GM12892 (cell line): ENCODE measurements around the gene ARHGEF12.
"Not testable (repeated sequence)": the region's sequence is repeated elsewhere in the genome, so short reads cannot be mapped to it uniquely, and the experiment has no call there.

Source experiments
- DNase-seq: peaks from one replicate; pipeline ENCODE4 v3.0.0; 2011; ENCODE audit not compliant: insufficient read length
- FAIRE-seq: peaks from 2 replicates; lab custom pipeline; 2011; peaks lifted over from hg19 to GRCh38; lab: Jason Lieb, UNC
- POLR2A ChIP-seq: IDR thresholded peaks from 2 replicates; pipeline ENCODE4 v1.6.1; 2011; ENCODE audit warnings: low read depth, low read length, control low read depth
- POLR2AphosphoS5 ChIP-seq: IDR thresholded peaks from 2 replicates; pipeline ENCODE4 v1.6.1; 2011; ENCODE audit warnings: low read depth, low read length, control low read depth
- TAF1 ChIP-seq: IDR thresholded peaks from 2 replicates; pipeline ENCODE4 v1.6.1; 2011; ENCODE audit warnings: low read depth, mild to moderate bottlenecking, control low read depth, low read length, borderline replicate concordance

The ARHGEF12 gene

GRCh38 chr11:120486138-120486537 is 149.9 kb downstream of the ARHGEF12 start:
- FAIRE-seq (no peak), DNase-seq (no peak)
- no peak for TF ChIP-seq POLR2A
- no peak for TF ChIP-seq TAF1
- no peak for TF ChIP-seq POLR2AphosphoS5

DNA sequence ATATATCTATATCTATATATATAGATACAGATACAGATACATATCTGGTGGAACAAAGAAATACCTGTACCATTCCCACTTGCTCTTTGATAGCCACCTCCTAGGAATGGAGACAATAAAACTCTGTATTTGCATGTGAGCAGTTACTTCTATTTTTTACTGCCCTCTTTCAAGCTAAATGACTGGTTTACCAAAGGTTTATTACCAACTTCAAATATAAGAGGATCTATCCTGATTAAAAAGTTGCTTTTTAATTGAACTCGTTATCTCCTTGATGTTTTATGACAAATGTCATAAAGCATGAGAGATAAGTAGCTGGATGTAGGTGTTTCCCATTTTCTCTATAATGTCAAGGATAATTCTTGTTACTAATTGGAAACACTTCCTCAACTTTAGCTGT is 153.6 kb downstream of the ARHGEF12 start:
- FAIRE-seq = peak; percentile 74
- TF ChIP-seq POLR2A (no peak), TAF1 (no peak), POLR2AphosphoS5 (no peak)
- no peak for DNase-seq

DNA sequence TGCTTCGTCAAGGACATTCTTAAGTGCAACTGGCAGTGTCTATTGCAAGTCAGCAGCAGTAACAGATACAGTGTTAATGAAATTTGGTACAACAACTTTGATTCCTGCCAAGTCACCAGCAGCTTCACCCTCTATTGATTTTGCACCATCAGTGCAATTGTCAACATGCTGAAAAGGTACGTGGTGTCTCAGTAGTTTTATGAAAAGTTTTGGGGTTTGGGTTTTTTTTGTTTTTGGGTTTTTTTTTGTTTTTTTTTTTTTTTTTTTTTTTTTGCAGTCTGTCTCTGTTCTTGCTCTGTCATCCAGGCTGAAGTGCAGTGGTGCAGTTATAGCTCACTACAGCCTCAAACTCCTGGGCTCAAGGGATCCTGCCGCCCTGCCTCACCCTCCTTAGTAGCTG is 156.3 kb downstream of the ARHGEF12 start:
- TF ChIP-seq POLR2A = no peak
- TF ChIP-seq TAF1 = no peak
- no peak for TF ChIP-seq POLR2AphosphoS5
- no peak for DNase-seq
- no peak for FAIRE-seq

GRCh38 chr11:120494595-120494994 is 158.4 kb downstream of the ARHGEF12 start:
- TF ChIP-seq POLR2A = no peak
- TF ChIP-seq POLR2AphosphoS5 = no peak
- FAIRE-seq (no peak), DNase-seq (no peak)

DNA sequence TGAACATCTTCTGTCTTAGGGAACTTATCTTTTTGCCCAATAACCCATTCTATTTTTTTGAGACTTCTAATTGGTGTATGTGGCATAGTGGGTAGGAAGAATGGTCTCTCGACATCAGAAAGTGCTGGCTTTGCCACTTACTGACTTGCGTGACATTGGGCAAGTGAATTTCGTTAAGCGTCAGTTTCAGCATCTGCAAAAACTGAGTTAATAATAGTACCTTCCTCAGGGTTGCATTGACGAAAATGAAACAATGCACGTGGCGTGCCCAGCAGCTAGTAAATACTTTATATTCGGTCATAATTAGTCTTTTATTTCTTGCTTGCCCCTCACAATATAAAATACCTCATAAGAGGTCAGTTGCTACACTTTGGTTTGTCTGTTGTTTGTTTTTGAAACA is 162.9 kb downstream of the ARHGEF12 start:
- TF ChIP-seq TAF1 = no peak
- no peak for TF ChIP-seq POLR2AphosphoS5
- no peak for TF ChIP-seq POLR2A
- FAIRE-seq (no peak), DNase-seq (no peak)

DNA sequence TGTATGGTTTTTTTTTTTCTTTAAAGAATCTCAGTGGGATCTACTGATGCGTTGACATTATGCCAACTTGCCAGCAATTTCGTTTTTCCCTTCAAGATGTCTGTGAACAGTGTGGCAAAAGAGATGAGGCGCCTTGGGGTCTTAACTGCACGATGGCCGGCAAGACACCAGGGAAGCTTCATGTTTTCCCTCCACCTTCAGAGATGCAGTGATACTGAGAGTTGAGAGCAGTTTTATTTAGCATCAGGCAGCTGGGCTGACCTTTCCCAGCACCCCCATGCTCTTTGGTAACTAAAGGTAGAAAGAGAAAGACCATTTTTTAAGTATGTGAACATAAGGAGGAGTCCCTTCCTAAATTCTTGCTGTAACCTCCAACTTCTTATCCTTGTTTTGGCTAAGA is 163.6 kb downstream of the ARHGEF12 start:
- FAIRE-seq = no peak
- TF ChIP-seq TAF1 (no peak), POLR2AphosphoS5 (no peak), POLR2A (no peak)
- DNase-seq = no peak

GRCh38 chr11:120500414-120501071 is 164.3 kb downstream of the ARHGEF12 start:
- FAIRE-seq (no peak), DNase-seq (no peak)
- TF ChIP-seq POLR2A (no peak), POLR2AphosphoS5 (no peak), TAF1 (no peak)

GRCh38 chr11:120501440-120501839 is 165.2 kb downstream of the ARHGEF12 start:
- no peak for DNase-seq
- no peak for FAIRE-seq
- no peak for TF ChIP-seq POLR2AphosphoS5

DNA sequence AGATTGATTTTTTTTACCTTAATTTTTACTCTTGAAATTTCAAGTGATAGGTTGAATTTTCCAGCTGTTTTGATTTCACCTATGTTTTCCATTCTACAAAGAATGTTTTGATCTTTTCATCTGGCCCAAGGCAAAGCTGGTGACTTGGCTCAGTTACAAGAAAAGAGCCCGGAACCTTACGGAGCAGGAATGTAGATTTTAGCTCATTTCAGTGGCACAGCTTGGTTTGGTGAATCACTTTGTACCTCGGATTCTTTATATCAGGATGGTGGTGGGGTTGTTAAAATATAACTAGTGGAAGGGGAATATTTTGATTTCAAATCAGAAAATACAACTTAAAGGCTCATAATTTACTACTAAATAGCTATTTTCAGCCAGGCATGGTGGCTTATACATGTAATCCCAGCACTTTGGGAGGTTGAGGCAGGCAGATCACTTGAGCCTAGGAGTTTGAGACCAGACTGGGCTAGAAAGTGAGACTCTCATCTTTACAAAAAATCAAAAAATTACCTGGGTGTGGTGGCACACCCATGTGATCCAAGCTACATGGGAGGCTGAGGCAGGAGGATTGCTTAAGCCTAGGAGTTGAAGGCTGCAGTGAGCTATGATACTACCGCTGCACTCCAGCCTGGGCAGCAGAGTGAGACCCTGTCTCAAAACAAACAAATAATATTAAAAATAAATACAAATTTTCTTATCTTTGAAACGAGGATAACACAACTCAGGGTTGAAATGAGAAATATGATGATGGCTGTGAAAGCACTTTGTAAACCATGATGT is 166.0 kb downstream of the ARHGEF12 start:
- no peak for TF ChIP-seq POLR2A
- TF ChIP-seq POLR2AphosphoS5 = no peak
- no peak for TF ChIP-seq TAF1
- DNase-seq (no peak), FAIRE-seq (peak; percentile 71)

- FAIRE-seq, DNase-seq: not testable (repeated sequence)
Measured at GRCh38 chr11:120503529-120503928, 167.3 kb downstream of the ARHGEF12 start.

- TF ChIP-seq POLR2A (no peak), TAF1 (no peak), POLR2AphosphoS5 (no peak)
- no peak for DNase-seq
- FAIRE-seq = no peak
Measured at GRCh38 chr11:120505801-120506425, 169.7 kb downstream of the ARHGEF12 start.
